Right forelimb (tissue), 1 donor: ENCODE results near the gene RALB.

ENCODE experiments used
- DNase-seq: peaks from one replicate; pipeline ENCODE4 v3.0.0-alpha.2; 2018

Gene RALB

DNA sequence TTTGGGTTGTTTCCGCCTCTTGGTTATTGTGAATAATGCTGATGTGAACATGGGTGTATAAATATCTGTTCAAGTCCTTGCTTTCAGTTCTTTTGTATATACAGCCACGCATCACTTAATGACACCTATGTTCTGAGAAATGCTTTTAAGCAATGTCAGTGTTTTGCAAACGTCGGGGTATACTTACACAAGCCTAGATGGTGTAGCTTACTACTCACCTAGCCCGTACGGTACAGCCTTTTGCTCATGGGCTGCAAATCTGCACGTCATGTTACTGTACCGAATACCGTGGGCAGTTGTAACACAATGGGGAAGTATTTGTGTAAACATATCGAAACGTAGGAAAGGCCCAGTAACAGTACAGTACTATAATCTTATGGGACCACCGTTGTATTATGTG, 12.4 kb downstream of the RALB start:
- DNase-seq, result no peak

DNA sequence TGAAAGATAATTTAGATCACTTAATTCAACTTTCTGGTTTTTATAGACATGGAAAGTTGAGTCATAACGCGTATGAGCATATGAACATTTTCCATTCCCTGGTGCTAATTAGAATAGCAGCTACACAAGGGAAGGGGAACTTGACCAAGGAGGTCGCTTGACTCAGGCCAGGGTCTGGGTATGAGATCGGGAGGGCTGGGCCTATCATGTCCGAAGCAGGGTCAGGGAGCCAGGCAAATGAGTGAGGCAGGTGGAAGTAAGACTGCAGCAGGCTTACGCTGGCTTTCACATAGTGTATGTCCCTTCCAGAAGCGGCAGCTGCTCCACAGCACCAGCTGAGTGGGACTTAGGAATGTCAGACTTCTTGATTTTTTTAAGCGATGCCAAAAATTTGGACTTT, 14.7 kb downstream of the RALB start:
- no peak for DNase-seq

DNA sequence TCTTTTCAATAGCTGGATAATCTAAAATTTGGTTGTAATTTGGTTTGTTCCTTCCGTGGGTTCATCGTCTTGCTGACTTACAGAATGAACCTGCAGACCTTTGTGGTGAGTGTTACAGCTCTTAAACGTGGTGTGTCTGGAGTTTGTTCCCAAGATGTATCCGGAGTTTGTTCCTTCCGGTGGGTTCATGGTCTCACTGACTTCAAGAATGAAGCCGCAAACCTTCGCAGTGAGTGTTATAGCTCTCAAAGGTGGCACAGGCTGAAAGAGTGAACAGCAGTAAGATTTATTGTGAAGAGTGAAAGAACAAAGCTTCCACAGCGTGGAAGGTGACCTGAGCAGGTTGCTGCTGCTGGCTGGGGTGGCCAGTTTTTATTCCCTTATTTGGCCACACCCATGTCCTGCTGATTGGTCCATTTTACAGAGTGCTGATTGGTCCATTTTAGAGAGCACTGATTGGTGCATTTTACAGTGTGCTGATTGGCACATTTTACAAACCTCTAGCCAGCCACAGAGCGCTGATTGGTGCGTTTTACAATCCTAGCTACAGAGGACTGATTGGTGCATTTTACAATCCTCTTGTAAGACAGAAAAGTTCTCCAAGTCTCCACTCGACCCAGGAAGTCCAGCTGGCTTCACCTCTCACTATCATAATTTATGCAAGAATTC, 16.6 kb downstream of the RALB start:
- DNase-seq, result no peak

DNA sequence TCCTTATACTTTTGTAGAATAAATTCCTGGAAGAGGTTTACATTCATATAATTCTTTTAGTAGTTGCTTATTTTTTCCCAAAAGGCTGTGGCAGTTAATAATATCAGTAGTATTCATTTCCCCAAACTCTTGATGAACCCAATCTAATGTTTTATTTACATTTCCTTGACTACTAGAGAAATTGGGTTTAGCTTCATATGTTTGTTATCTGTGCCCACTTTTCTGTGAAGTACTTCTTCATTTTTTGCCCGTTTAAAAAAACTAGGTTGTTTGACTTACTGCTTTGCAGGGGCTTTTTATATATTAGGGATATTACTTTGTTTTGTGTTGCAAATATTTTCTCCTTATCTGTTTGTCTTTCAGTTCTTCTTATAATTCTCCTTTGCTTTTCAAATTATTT, 17.2 kb downstream of the RALB start:
- no peak for DNase-seq

DNA sequence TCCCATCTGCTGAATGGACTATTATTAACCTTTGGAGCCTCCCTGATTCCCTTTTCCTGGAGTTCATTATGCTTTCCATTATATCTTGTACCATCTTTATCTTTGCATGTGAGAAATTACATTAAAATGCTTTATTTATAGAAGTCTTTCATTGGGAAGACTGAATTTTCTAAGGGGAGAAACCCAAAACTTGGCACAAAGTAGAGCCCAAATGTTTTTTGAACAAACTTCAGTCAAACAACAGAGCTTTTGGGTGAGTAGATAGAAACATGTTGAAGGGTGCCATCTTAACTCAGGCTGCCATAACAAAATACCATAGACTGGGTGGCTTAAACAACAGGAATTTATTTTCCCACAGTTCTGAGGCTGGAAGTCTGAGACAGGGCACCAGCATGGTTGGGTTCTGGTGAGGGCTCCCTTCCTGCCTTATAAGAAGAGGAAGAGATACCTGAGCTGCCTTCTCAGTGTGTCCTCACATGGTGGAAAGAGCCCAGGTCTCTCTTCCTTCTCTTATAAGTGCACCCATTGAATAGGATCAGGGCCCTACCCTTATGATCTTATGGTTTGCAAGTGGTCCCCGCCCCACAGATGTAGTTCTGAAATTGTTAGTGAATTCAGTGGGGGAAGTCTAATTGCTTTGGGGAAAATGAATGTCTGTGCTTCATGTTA, 19.2 kb downstream of the RALB start:
- no peak for DNase-seq

DNA sequence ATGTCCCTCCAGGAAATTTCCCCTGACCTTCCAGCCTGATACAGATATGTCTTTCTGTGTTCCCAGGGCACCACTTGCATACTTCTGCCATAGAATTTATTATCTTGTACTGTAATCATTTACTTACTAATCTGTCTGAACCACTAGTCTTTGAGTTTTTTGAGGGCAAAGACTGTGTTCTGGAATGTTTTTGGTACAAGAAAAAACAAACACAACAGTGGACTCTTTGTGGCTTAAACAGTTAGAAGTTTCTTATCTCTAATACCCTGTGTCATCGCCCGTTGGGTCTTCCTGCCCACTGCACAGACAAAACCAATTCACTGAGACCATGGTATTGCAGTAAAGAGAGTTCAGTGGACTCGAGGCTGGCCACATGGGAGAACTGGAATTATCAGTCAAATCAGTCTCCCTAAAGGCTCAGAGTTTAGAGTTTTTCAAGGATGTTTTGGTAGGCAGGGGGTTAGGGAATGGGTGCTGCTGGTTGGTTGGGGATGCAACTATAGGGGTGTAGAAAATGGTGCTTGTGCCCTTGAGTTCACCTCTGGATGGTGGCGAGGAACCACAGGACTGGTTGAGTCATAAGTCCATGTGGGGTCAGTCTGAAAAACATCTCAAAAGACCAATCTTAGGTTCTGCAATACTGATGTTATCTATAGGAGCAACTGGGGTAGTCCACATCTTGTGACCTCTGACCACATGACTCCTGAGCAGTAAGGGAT, 20.3 kb downstream of the RALB start:
- no peak for DNase-seq

DNA sequence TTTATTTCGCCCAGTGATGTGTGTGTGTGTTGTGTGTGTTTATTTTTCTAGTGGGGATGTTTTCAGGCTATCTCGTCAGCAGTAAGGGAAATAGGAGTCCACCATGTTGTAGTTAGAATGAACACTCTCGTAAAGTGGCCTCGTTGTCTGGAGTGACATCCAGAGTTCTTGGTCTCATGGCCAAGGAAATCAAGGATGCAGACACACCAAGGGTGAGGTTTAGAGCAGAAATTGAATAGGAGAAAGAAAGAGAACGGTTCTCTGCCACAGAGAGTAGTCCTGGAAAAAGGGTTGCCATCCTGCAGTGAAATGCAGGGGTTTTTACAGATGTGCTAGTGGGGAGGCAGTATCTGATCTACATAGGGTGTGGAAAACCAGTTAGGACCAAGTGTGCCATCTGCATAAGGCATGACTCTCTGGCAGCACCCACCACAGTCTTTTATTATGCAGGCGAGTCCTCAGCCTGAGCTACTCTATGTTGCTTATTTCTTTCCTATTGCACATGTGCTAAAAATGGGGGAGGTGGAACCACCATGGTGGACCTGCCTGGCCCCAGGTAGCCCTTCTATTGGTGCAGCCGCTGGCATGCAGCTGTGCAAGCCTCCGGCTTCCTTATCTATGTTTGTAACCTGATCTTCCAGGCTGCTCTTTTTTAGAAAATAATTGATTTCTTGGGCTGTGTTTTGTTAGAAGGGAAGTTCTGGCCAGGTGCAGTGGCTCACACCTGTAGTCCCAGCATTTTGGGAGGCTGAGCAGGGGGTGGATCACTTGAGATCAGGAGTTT, 23.2 kb downstream of the RALB start:
- no peak for DNase-seq

DNA sequence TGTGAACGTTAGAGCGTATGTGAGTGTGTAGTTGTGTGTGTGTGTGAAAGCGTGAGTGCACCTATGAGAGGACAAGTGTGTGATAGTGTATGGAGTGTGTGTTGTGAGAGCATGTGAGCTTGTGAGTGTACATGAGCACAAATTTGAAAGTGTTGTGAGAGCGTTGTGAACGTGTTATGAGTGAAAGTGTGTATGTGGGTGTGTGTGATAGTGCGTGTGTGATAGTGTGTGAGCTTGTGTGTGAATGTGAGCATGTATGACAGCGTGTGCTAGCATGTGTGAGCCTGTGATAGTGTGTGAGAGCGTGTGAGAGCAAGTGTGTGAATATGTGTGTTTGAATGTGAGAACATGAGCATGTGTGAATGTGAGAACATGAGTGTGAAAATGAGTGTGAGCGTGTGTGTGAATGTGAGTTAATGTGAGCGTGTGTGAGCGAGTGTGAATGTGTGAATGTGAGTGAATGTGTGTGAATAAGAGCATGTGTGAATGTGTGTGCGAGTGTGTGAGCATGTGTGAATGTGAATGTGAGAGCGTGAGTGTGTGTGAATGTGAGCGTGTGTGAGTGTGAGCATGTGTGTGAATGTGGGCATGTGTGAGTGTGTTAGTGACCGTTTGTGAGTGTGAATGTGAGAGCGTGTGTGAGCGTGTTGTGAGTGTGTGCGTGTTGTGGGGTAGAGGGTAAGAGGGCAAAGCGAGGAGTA, 25.0 kb downstream of the RALB start:
- DNase-seq, result no peak

DNA sequence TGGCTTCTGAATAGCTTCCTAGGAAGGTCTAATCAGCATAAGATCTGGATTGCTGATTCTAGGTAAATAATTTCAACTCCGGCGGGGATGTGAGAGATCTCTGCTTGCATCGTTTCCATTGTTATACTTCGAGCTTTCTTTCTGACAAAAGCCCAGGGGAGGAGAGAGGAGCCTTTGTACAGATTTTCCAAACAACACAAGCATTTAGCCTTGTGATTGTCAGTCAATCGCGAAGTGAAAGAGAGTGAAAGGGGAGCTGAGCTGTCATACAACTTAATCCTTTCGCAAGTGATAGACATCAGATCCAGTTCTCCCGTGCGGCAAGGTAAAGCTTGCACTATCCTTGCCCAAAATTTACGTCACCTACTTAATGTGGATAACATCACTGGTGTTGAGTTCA, 26.2 kb downstream of the RALB start:
- DNase-seq, result no peak

DNA sequence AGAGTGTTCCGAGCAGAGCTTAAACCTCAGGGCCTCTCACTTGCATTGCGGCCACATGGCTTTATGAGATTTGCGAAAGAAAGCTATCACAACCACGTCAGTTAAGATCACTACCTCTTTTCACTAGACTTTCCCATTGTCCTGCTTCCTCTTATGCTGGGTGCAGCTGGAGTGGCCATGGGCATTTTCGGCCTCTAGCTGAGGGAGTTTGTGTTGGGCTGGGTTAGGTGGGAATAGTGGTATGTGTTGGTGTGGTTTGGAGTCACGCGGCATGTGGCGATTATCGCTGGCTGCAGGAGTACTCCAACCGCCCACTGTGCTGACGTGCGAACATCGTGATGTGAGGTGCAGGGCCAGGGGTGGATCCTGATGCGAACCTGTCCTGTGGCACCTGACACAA, 27.1 kb downstream of the RALB start:
- DNase-seq, result no peak

DNA sequence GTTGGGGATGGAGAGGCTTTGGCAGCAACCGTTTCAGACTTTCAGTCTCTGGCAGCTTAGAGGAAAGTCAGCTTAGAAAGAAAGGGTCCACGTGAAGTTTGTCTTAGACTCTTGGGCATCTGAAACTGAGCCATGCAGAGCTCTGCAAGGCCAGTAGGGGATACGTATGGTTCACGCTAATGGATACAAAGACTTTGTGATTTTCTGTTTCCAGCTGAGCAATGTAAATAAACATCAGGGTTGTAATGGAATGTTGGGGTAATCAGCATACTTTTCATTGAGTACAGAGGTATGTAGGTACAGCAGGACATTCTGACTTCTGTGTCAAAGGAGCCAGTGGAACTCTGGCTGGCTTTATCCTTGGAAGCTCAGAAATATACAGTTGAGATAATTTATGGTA, 31.0 kb downstream of the RALB start:
- no peak for DNase-seq

DNA sequence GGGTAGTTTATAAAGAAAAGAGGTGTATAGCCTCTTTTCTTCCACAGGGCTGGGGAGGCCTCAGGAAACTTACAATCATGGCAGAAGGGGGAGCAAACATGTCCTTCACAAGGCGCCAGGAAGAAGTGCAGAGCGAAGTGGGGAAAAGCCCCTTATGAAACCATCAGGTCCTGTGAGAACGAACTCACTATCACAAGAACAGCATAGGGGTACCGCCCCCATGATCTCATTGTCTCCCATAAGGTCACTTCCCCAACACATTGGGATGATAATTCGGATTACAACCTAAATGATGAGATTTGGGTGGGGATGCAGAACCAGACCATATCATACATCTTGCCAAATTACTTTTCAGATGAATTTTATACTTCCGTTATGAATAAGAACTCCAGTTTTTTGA, 32.4 kb downstream of the RALB start:
- no peak for DNase-seq

DNA sequence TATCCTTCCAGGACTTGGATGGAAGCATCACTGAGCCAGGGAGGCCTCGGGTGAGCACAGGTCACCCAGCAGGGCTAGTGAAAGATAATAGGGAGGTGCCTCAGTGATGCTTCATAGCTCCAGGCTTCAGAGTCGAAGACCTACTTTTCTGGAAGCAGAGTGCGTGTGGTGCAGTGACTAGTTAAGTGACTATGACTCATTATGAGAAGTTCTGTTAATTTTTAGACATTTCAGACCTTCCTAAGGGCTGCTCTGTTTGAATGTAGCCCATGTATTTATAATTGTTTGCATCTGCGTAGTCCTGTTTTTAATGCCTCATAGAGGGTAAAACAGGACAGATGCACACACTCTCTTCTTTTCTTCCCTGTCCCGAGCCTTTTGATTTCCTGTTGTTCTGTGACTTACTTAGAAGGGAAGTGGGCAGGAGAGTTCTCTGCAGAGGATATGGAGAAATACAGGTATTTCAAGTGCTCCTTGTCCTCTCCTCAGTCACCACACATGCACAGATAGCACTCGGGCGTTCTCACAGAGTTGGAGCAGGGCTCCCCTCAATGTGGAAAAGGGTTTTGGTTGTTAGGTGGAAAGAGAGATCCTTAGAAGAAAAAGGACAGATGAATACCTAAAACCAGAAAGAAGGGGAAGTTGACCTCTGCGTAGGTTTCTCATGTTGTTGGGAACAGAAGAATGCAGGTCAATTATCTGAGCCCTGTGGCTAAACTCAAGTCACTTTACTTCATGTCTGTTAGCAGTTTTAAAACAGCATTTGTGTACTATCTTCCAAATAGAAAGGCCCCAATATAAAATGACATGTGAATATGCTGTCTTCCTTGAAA, 34.7 kb downstream of the RALB start:
- no peak for DNase-seq

DNA sequence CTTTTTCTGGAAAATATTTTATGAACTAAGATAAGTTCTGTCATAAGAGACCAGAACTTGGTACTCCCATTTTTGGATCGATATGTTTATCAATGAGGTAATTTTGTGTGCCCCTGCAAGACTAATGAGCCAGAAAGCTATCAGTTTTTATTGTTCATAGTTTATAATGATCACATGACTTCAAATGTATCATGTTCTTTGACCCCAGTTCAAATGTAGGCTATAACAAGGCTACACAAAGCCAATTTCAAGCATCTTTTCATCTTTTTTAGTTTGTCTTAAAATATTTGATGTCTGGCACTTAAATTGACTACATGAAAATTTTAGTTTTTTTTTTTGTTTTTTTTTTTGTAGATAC, 35.3 kb downstream of the RALB start:
- no peak for DNase-seq

DNA sequence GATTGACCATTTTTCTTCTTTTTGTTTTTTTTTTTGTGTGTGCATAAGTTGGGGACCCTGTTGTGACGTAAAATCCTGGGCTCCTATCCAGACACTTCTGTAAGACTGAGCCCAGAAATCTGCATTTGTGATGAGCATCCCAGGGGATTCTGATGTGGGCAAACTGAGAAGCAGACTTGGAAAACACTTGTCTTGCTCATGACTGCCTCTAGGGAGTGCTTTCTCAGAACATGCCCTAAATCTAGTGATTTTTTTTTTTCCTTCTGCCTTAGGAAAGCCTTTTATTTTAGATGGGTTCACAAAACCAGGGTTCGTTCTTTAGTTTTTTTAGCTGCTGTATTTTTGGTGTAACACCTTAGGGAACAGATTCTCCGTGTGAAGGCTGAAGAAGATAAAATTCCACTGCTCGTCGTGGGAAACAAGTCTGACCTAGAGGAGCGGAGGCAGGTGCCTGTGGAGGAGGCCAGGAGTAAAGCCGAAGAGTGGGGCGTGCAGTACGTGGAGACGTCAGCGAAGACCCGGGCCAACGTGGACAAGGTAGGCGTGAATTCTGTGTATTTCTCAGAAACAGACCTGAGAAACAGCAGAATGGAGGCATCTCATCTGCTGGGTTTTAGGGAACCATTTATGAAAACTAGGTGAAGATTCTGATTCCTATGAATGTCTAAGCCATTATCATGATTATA, 36.7 kb downstream of the RALB start:
- no peak for DNase-seq

DNA sequence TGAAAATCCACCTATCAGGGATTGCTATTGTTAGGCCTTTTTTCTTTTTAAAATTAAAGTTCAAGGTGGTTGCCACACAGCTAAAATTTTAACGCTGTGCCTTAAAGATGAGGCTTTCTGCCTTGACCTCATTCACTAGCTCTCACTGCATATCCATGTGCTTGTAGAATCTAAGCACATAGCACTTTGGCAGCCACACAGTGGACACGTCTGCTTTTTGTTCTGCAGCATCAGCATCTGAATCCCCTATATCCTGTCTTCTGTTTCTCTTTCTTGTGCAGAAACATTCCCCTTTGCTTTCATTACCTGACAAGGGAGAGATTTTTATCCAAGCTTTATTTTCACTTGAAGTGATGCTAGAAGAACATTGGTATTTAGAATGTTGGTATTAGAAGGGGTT, 38.1 kb downstream of the RALB start:
- DNase-seq, result no peak

DNA sequence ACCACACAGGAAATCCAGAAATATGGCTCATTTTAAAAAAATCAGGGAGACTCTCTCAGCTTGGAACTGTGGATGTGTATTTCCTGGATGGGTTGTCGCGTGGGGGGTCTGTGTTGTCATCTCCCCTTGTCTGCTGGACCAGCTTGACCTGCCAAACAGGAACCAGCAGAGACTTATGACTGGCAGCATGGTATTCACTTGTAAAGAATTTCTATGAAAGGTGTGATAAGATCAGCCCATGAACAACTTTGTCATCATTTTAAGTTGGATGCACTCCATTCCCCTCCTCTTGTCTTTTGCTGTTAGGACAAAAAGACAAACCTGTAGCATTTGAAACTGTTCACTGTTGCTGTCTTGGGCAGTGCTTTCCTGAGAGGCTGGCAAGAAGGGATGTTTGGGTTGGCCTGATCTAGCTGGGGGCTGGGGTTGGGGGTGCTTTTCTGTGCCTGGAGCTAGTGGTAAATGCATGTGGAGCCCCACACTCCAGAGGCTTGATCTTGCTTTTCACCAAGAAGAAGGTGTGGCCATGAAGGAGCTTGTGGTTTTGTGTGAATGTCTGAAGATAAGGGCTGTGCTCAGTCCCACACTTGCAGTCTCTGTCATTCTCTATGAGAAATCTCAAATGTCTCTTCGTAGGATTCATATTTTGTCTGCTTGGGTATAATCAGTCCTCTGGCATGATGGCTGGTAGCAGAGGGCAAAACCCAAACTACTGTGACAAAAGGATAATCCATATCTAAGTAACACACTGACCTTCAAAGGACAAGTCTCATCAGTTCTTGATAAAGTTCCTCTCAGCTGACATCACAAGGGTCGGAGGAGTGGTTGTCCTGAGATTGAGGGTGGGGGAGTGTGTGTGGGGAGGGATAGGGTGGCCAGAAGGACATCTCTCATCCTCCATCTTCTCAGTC, 39.0 kb downstream of the RALB start:
- no peak for DNase-seq

DNA sequence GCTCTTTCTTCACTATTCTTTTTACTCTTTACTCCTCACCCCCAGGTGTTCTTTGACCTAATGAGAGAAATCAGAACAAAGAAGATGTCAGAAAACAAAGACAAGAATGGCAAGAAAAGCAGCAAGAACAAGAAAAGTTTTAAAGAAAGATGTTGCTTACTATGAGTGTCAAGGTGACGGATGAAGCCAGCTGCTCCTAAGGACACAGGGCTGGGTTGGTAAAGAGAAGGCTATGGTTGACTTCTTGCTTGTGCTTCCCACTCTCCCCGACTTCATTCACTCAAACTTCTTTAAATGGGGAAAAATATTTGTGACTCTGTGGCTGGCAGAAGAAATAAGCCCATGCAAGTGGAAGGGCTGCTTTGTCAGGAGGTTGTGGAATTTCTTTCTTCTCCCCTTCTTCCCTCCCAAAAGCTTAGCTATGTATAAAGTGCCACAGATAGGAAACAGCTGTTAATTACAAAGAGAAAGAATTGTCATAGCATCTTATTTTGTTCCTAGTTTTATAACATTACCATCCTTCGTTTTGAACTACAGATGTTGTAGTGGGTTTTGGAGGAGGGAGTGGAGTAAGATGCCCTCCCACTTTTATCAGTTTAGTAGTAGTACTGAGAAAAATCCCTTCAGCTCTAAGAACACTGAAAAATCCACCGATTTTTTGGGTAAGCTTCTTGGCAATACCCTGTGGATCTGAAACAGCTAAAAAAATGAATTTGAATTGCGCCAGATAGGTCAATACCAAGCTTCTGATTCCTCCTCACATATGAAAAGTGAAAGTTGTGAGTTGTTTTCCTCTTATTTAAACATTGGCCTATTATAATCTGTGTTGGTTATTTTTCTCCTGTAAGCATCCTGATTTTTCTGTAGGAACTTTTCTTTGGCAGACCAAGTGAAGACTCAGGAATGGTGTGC, 40.7 kb downstream of the RALB start:
- no peak for DNase-seq

DNA sequence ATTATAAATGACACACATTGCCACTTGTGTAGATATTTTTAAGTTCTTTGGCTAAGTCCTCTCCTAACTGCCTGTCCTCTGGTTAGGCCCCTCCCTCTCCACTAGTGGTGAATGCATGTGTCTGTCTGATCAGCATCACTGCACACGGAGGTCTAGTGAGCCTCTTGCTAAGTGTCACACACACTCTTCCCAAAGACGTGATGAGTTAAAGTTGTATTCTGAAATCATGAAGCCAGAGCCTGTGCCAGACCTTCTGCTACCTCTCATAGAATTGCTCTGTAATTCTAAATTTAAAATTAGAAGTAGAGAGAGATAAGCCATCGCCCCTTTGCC, 41.3 kb downstream of the RALB start:
- DNase-seq, result no peak
